Right lobe of liver (tissue), 4 donors: ENCODE data around the gene NAV1.

ENCODE experiments used
- POLR2A ChIP-seq: fragments of 450-650 bp; IDR thresholded peaks from one replicate; pipeline ENCODE4 v1.6.1; 2017; ENCODE audit warnings: antibody characterized with exemption, mild to moderate bottlenecking
- TF ChIP-seq, protein P1 (sequence below), 4 donors: fragments of 200-600 bp in 3 of 4; fragments of 450-650 bp in 1 of 4; IDR thresholded peaks; one replicate each; pipeline versions ENCODE4 v1.5.1 to v1.8.0; 2016 to 2022; ENCODE audit warnings: antibody characterized with exemption in 4 of 4, mild to moderate bottlenecking in 2 of 4
- donor health status: DM: no; HTN: no; CAD: no.
- donor health status: DM: no; HTN: no; CAD: no.
- donor health status: DM: no; HTN: yes; CAD: no.

DNA sequence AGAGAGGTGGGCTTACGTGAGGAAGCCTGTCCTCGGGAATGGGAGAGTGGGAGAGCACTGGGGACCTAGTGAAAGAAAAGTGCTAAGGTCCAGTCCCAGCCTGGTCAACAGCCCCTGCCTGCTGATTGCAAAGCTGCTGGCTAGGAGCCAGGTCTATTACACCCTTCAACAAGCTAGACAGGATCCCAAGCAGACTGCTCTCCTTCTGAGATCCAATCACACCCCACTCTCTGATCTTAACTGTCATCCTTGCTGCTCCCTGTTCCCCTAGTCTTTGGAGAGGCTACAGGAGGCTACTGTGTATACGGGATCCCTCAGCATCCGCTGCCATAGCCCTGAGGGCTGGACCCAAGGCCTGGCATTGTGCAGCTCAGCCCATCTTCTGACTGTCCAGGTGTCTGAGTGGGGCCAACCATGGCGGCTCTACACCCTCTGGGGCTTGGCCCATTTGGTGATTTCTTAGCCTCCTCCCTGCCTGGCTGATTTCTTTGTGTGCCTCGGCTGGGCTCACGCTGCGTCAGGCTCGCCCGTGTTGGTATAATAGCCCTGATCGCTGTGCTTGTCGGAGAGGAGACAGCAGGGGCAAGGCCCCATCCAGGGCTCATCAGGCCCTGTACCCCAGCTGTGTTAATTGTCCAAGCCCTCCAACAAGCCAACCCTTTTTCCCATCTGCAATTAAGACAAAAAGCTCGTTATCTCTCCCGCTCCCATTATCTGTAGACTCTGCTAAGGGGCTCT, 43.9 kb downstream of the NAV1 start:
- TF ChIP-seq, protein P1, sequence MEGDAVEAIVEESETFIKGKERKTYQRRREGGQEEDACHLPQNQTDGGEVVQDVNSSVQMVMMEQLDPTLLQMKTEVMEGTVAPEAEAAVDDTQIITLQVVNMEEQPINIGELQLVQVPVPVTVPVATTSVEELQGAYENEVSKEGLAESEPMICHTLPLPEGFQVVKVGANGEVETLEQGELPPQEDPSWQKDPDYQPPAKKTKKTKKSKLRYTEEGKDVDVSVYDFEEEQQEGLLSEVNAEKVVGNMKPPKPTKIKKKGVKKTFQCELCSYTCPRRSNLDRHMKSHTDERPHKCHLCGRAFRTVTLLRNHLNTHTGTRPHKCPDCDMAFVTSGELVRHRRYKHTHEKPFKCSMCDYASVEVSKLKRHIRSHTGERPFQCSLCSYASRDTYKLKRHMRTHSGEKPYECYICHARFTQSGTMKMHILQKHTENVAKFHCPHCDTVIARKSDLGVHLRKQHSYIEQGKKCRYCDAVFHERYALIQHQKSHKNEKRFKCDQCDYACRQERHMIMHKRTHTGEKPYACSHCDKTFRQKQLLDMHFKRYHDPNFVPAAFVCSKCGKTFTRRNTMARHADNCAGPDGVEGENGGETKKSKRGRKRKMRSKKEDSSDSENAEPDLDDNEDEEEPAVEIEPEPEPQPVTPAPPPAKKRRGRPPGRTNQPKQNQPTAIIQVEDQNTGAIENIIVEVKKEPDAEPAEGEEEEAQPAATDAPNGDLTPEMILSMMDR (IDR thresholded peaks at IDR 0.05), result no peak
- no peak for TF ChIP-seq POLR2A
